Pancreas (tissue), 10 donors: Measurements from ENCODE around the gene CSRNP3. TPM values are rescaled to one million over a fixed set of nuclear protein-coding genes. Genes with fewer than 3 reads are reported as not detected.

Source experiments
- ATAC-seq, 4 donors: fragments of 200-7000 bp; cut with Tn5 transposase; one replicate each; pipeline versions ENCODE4 v1.8.0 to v1.9.1; 2020; ENCODE audit warnings: mild to moderate bottlenecking in 4 of 4, moderate library complexity in 4 of 4
- DNase-seq, 6 donors: peaks; one replicate each; pipeline ENCODE4 v3.0.0-alpha.2; 2020
- FAIRE-seq: peaks from 2 replicates; lab custom pipeline; 2012; peaks lifted over from hg19 to GRCh38; lab: Jason Lieb, UNC
- H3K27ac ChIP-seq, 4 donors: fragments of 200-600 bp; sonication (generic); 1 replicate in 3 of 4; 2 replicates in 1 of 4; pipeline versions ENCODE4 v1.5.0 to v1.8.0; 2020
- H3K27me3 ChIP-seq, 4 donors: fragments of 200-600 bp; one replicate each; pipeline ENCODE4 v1.8.0; 2021
- H3K36me3 ChIP-seq, 3 donors: fragments of 200-600 bp; sonication (generic) in 1 of 3; one replicate each; pipeline versions ENCODE4 v1.5.0 to v1.8.0; 2020 to 2021
- H3K4me1 ChIP-seq, 3 donors: fragments of 200-600 bp; one replicate each; pipeline ENCODE4 v1.8.0; 2021
- H3K4me3 ChIP-seq, 4 donors: fragments of 200-600 bp; sonication (generic) in 2 of 4; one replicate each; pipeline versions ENCODE4 v1.5.0 to v1.8.0; 2020 to 2021
- H3K9me3 ChIP-seq, 4 donors: fragments of 200-600 bp; one replicate each; pipeline ENCODE4 v1.8.0; 2021
- CTCF ChIP-seq, 4 donors: fragments of 200-600 bp; sonication (generic) in 3 of 4; IDR thresholded peaks; one replicate each; pipeline versions ENCODE4 v1.5.0 to v1.8.0; 2021; ENCODE audit warnings: antibody characterized with exemption in 4 of 4
- WGBS, 2 donors: extraction: QIAGEN DNeasy Blood & Tissue Kit; methylation state at CpG; one replicate each; pipeline ENCODE4 v1.1.7; 2013; 5-methylcytosine and 5-hydroxymethylcytosine counted together
- intact Hi-C, 3 donors: fragments of 100-400 bp; cut with DNase I; formaldehyde crosslinking; loops; one replicate each; pipeline versions ENCODE4 v1.11.1 to v1.14.2; 2022
- polyA plus RNA-seq, 2 donors: library from polyadenylated mRNA; stranded (reverse); fragments of 200-250 nt; gene quantifications; one replicate each; pipeline ENCODE4 v1.2.3, GENCODE V29; 2013
- total RNA-seq, 6 donors: library from RNA; stranded (reverse); fragmentation: NEBNext Ultra II Directional in 4 of 6; extraction: Animal tissue kit (Norgen Biotek cat#: 25700) in 4 of 6; gene quantifications; one replicate each; pipeline versions ENCODE4 v1.2.1 to v1.2.4, GENCODE V29; 2021 to 2023
- donor health status: healthy with polysubstance abuse.
- donor health status: DM: no; HTN: no; CAD: no; lungs with moderate emphysema.
- donor health status: DM: no; HTN: no; CAD: no.
- donor health status: control.
- donor health status: control.
- donor health status: Bipolar disorder and iron deficiency.
- donor health status: DM: yes; HTN: yes; CAD: no.
- donor health status: DM: no; HTN: no; CAD: no.
- donor health status: DM: no; HTN: no; CAD: no.
- donor health status: DM: yes; HTN: yes; CAD: no.

CSRNP3 gene
- 1 to 10 TPM; 1.6 to 4.8 (median 3.9) TPM for total RNA-seq
- polyA plus RNA-seq: 1 to 10 TPM in 1 of 2 donors, under 1 TPM in 1; 0.91 to 2.7 TPM

GRCh38 chr2:165469417-165469816 lies at the start of gene CSRNP3:
CSRNP3 (plus strand) TSS chr2:165469698; CDS start chr2:165595066, 125,368 bp downstream.
- WGBS, 2 donors: 4% methylated on average over 8 of the region's 8 CpGs
- no peaks in the 10 kb centered on the region for H3K9me3 ChIP-seq
- TF ChIP-seq CTCF (IDR thresholded peaks at IDR 0.05): no peak
- DNase-seq (peak in 4 of 6 donors; percentile 46 to 84 (median 76)), FAIRE-seq (peak; percentile 98), ATAC-seq (peak; percentile 100)
- H3K27ac ChIP-seq: peak within 1 kb of the TSS in 2 of 4 donors; percentile 24 to 40
- no peaks in the 10 kb centered on the region for H3K27me3 ChIP-seq
- H3K4me1 ChIP-seq: peaks cover 0 to 13% (median 0%) of the 10 kb centered on the region in 3 donors
- intact Hi-C loops: no loop called here
- no peaks in the 10 kb centered on the region for H3K36me3 ChIP-seq
- H3K4me3 ChIP-seq: peak within 1 kb of the TSS; percentile 5 to 50 (median 36)

- no peaks in the 10 kb centered on the region for H3K4me1 ChIP-seq
- no peak overlapping the region for H3K4me3 ChIP-seq
- intact Hi-C loops: no loop called here
- DNase-seq (no peak), FAIRE-seq (no peak), ATAC-seq (no peak)
- no peak overlapping the region for H3K27ac ChIP-seq
- no peaks in the 10 kb centered on the region for H3K36me3 ChIP-seq
- H3K9me3 ChIP-seq: no peaks in the 10 kb centered on the region
- no peaks in the 10 kb centered on the region for H3K27me3 ChIP-seq
- TF ChIP-seq CTCF (IDR thresholded peaks at IDR 0.05): no peak
These were observed 49.3 kb upstream of the CSRNP3 start for GRCh38 chr2:165420231-165420630.

GRCh38 chr2:165423081-165423480 lies 46.4 kb upstream of the CSRNP3 start:
- TF ChIP-seq CTCF (IDR thresholded peaks at IDR 0.05): no peak
- H3K4me1 ChIP-seq: no peaks in the 10 kb centered on the region
- no peak overlapping the region for H3K4me3 ChIP-seq
- intact Hi-C loops: no loop called here
- H3K36me3 ChIP-seq: no peaks in the 10 kb centered on the region
- no peak for FAIRE-seq
- no peak overlapping the region for H3K27ac ChIP-seq
- no peak for DNase-seq
- ATAC-seq: no peak
- no peaks in the 10 kb centered on the region for H3K9me3 ChIP-seq
- WGBS, 2 donors: 80 to 90% methylated on average over 3 of the region's 3 CpGs
- H3K27me3 ChIP-seq: no peaks in the 10 kb centered on the region

GRCh38 chr2:165425556-165425955 lies 43.9 kb upstream of the CSRNP3 start:
- intact Hi-C loops: no loop called here
- Histone ChIP-seq H3K9me3 (no peaks in the 10 kb centered on the region), H3K36me3 (no peaks in the 10 kb centered on the region), H3K4me3 (no peak overlapping the region), H3K27ac (no peak overlapping the region), H3K27me3 (no peaks in the 10 kb centered on the region), H3K4me1 (no peaks in the 10 kb centered on the region)
- 67 to 77% methylated on average over 2 of the region's 2 CpGs for WGBS, 2 donors
- ATAC-seq (no peak), FAIRE-seq (no peak), DNase-seq (no peak)
- TF ChIP-seq CTCF (IDR thresholded peaks at IDR 0.05): no peak

- Histone ChIP-seq H3K4me3 (no peak overlapping the region), H3K36me3 (no peaks in the 10 kb centered on the region), H3K27ac (no peak overlapping the region), H3K27me3 (no peaks in the 10 kb centered on the region), H3K4me1 (no peaks in the 10 kb centered on the region), H3K9me3 (no peaks in the 10 kb centered on the region)
- FAIRE-seq: no peak
- TF ChIP-seq CTCF (IDR thresholded peaks at IDR 0.05): no peak
- ATAC-seq: no peak
- 77 to 78% methylated on average over 4 of the region's 4 CpGs for WGBS, 2 donors
- DNase-seq: peak in 1 of 6 donors; percentile 46
- intact Hi-C loops: no loop called here
These were observed 41.8 kb upstream of the CSRNP3 start for GRCh38 chr2:165427686-165428085.
